AG04450 (cell line): ENCODE measurements around the gene ERG28. TPM values are rescaled to one million over a fixed set of nuclear protein-coding genes. Genes with fewer than 3 reads are reported as not detected.

ENCODE experiments used
- CTCF ChIA-PET: fragments of 300-600, 350-600 bp; formaldehyde crosslinking; extraction: SDS; loops from one replicate; lab custom pipeline; 2022; ENCODE audit warnings: antibody characterized with exemption, inconsistent platforms; lab: Charles Lee
- POLR2A ChIA-PET: fragments of 350-600 bp; formaldehyde crosslinking; extraction: SDS; loops from one replicate; lab custom pipeline; 2021; ENCODE audit warnings: antibody characterized with exemption, inconsistent platforms; lab: Yijun Ruan, JAX
- DNase-seq: peaks from one replicate; pipeline ENCODE4 v3.0.0-alpha.2; 2011; ENCODE audit warnings: low read depth, low spot score
- H3K27ac ChIP-seq: one replicate; pipeline ENCODE4 v1.5.1; 2012; ENCODE audit warnings: low read depth, low read length, control low read depth
- H3K27me3 ChIP-seq: one replicate; pipeline ENCODE4 v1.6.0; 2012; ENCODE audit warnings: low read length; ENCODE audit not compliant: control insufficient read depth, insufficient read depth
- H3K4me3 ChIP-seq: 2 replicates; pipeline ENCODE4 v1.5.1; 2011; ENCODE audit warnings: mild to moderate bottlenecking, low read depth, low read length, control low read depth
- H3K9me3 ChIP-seq: 2 replicates; pipeline ENCODE4 v1.5.1; 2012; ENCODE audit warnings: low read length; ENCODE audit not compliant: control insufficient read depth, insufficient read depth
- polyA plus RNA-seq: library from polyadenylated mRNA; depleted of rRNA; stranded (reverse); fragments of >200 nt; gene quantifications from 2 replicates; pipeline ENCODE4 v1.2.3, GENCODE V29; 2011
- TF ChIP-seq, protein P1 (sequence below): IDR thresholded peaks from 2 replicates; pipeline ENCODE4 v1.5.1; 2011; ENCODE audit warnings: low read depth, low read length, control low read depth, inconsistent platforms

ERG28 gene
- polyA plus RNA-seq, 1 experiment, result 24.7 TPM

DNA sequence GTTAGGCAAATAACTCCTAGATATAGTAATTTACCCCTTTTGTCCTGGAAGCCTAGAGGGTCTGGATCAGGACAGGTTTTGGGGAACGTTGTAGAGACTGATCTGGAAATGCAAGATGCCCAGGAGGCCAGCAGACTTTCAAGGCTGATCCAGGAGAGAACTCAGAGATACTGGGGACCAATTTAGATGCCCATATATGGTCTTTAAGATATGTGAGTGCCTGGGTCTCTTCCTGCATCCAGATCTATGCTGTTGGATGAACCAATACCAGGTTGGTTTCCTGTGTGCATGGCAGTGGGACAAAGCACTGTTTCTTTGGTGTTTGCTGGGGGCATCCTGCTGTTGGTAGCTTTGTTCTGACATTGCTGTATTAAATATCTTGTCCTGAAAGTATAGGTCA, 5.4 kb downstream of the ERG28 start:
- no peak overlapping the region for H3K27ac ChIP-seq
- no peaks in the 10 kb centered on the region for H3K27me3 ChIP-seq
- TF ChIP-seq, protein P1, sequence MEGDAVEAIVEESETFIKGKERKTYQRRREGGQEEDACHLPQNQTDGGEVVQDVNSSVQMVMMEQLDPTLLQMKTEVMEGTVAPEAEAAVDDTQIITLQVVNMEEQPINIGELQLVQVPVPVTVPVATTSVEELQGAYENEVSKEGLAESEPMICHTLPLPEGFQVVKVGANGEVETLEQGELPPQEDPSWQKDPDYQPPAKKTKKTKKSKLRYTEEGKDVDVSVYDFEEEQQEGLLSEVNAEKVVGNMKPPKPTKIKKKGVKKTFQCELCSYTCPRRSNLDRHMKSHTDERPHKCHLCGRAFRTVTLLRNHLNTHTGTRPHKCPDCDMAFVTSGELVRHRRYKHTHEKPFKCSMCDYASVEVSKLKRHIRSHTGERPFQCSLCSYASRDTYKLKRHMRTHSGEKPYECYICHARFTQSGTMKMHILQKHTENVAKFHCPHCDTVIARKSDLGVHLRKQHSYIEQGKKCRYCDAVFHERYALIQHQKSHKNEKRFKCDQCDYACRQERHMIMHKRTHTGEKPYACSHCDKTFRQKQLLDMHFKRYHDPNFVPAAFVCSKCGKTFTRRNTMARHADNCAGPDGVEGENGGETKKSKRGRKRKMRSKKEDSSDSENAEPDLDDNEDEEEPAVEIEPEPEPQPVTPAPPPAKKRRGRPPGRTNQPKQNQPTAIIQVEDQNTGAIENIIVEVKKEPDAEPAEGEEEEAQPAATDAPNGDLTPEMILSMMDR, result no peak
- no peaks in the 10 kb centered on the region for H3K9me3 ChIP-seq
- CTCF ChIA-PET, result interaction anchor here (0.6 to 11.2 kb wide), 14 partner anchors 10 to 813 kb away, joined by 3 to 411 read pairs (median 5); partner anchors contain the start of gene FLVCR2
- DNase-seq, result no peak
- no peak overlapping the region for H3K4me3 ChIP-seq
- POLR2A ChIA-PET, result interaction anchor here (1.6 kb wide), 1 partner anchor 77 kb away, joined by 3 read pairs; no protein-coding TSS in a partner anchor

DNA sequence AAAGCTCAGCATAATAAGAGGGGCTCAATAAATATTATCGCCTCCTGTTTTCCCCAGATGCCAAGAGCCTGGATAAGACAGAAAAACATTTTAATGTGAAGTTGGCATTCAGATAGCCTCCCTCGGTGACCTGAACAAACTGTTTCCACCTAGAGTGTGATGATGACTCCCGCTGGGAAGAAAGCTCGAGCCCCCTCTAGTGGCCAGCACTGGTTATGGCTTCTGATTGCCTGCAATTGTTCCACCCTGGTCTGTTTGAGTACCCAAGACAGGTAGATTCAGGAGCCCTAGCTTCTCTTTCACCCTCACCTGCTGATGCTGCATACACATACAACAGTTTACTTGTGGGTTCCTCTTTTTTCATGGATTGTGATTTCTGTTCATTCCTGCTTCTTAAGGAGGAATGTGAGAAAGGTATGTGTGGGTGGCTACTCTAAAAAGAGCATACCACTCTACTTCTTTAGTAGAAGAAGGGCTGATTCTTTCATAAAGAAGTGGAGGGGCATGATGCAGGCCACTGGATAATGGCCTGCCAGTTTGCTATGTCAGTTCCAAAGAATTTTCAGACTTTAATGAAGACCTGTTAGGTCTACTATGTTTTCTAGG, 6.4 kb downstream of the ERG28 start:
- ChIA-PET CTCF (interaction anchor here (0.6 to 11.2 kb wide), 29 partner anchors 9 to 1662 kb away, joined by 3 to 411 read pairs (median 5); partner anchors contain the start of gene FLVCR2), POLR2A (interaction anchor here (1.0 kb wide), 1 partner anchor 76 kb away, joined by 4 read pairs; the partner anchor contains the start of gene FLVCR2)
- H3K27ac ChIP-seq, result no peak overlapping the region
- H3K9me3 ChIP-seq, result no peaks in the 10 kb centered on the region
- no peaks in the 10 kb centered on the region for H3K27me3 ChIP-seq
- TF ChIP-seq, protein P1, result peak; percentile 99
- DNase-seq, result no peak
- H3K4me3 ChIP-seq, result no peak overlapping the region

DNA sequence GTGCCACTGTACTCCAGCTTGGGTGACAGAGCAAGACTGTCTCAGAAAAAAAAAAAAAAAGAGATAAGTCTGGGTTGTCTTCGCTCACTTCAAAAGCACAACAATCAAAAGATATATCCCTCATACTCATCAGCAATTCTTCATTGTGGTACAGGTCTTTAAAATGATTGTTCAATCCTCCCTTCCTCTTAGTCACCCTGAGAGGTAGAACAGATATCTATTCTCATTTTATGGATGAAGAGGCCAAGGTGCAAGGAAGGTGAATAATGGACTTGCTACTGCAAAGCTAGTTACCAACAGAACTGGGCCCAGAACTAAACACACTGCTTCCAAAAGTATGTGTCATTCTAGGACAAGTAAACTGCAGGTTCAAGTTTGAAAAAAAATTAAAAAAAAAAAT, 7.1 kb downstream of the ERG28 start:
- H3K27me3 ChIP-seq, result no peaks in the 10 kb centered on the region
- H3K9me3 ChIP-seq, result no peaks in the 10 kb centered on the region
- DNase-seq, result no peak
- no peak overlapping the region for H3K4me3 ChIP-seq
- H3K27ac ChIP-seq, result no peak overlapping the region
- ChIA-PET CTCF (interaction anchor here (0.6 to 11.2 kb wide), 22 partner anchors 9 to 1663 kb away, joined by 3 to 411 read pairs (median 5); partner anchors contain the start of gene FLVCR2), POLR2A (interaction anchor here (1.0 kb wide), 1 partner anchor 76 kb away, joined by 4 read pairs; the partner anchor contains the start of gene FLVCR2)
- TF ChIP-seq, protein P1, result no peak

DNA sequence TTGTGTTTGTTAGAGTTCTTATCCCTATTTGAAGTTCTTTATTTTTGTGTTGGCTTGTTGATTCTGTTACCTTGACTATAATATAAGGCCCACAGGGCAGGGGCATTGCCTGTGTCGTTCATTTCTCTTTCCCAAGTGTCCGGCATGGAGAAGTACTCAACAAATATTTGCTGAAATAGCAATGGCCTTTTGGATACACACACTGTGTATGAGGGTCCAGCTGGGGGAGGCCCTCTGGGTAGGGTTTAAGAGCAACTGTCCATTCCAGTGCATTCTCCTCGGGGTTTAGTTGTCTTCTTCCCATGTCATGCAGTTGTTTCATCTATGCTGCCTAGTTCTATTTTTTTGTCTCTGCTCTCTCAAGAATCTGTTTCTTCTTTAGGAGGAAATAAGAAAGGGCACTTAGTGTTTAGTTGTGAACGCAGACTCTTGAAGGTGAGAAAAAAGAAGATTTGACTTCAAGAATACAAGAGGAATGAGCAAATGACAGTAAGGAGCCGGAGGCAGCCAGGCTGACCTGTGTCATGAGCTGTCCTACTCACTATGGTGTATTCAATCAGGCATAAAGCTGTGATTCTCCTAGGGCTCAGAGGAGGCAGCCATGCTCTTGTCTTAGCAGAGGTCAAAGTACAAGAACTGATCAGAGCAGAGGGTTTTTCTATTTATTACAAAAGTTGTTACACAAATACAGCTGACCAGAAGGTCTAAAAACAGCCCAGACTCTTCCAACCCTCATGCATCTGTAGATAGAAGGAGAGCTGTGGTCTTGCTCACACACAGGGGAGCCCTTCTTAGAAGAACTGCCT, 10.2 kb downstream of the ERG28 start:
- ChIA-PET POLR2A (no interaction called here), CTCF (interaction anchor here (11.2 kb wide), 1 partner anchor 73 kb away, joined by 411 read pairs; the partner anchor contains the start of gene FLVCR2)
- TF ChIP-seq, protein P1, result no peak
- no peaks in the 10 kb centered on the region for H3K27me3 ChIP-seq
- no peak overlapping the region for H3K4me3 ChIP-seq
- DNase-seq, result no peak
- H3K27ac ChIP-seq, result no peak overlapping the region
- no peaks in the 10 kb centered on the region for H3K9me3 ChIP-seq
